ENCODE results near the gene APLF.

DNA sequence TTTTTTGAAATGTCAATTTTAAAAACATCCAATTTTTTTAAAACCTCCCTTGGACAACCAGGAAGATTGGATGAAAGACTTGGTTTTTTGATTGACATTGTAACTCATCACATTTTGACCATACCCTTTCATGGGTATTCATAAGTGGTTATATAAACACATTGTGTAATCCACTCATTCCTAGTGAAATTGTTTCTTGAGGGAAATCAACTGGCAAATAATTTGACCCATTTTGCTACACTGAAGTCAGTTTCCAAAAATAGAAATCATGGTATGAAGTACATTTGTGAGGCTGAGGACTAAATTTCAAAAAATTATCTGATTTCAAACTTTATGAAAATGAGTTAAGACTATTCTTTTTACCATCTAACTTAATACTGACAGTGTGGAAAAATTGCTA, 31.8 kb upstream of the APLF start:
- TF ChIP-seq, protein P1, sequence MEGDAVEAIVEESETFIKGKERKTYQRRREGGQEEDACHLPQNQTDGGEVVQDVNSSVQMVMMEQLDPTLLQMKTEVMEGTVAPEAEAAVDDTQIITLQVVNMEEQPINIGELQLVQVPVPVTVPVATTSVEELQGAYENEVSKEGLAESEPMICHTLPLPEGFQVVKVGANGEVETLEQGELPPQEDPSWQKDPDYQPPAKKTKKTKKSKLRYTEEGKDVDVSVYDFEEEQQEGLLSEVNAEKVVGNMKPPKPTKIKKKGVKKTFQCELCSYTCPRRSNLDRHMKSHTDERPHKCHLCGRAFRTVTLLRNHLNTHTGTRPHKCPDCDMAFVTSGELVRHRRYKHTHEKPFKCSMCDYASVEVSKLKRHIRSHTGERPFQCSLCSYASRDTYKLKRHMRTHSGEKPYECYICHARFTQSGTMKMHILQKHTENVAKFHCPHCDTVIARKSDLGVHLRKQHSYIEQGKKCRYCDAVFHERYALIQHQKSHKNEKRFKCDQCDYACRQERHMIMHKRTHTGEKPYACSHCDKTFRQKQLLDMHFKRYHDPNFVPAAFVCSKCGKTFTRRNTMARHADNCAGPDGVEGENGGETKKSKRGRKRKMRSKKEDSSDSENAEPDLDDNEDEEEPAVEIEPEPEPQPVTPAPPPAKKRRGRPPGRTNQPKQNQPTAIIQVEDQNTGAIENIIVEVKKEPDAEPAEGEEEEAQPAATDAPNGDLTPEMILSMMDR (IDR thresholded peaks at IDR 0.05): no peak
- TF ChIP-seq EP300 (IDR thresholded peaks at IDR 0.05) (no peak), POLR2A (IDR thresholded peaks at IDR 0.05) (no peak)

All from ovary (tissue), 3 donors.